Testis (tissue), 3 donors: ENCODE results near the gene CCM2. TPM values are rescaled to one million over a fixed set of nuclear protein-coding genes. Genes with fewer than 3 reads are reported as not detected.

Source experiments
- DNase-seq: peaks from one replicate; pipeline ENCODE4 v3.0.0-alpha.2; 2019
- H3K27ac ChIP-seq, 2 donors: fragments of 200-600 bp; sonication (generic); one replicate each; pipeline ENCODE4 v1.5.1; 2019
- H3K27me3 ChIP-seq: fragments of 200-600 bp; sonication (generic); one replicate; pipeline ENCODE4 v1.5.1; 2019
- H3K36me3 ChIP-seq: fragments of 200-600 bp; sonication (generic); one replicate; pipeline ENCODE4 v1.5.1; 2017; ENCODE audit warnings: low read depth; ENCODE audit errors: missing control alignments
- H3K4me1 ChIP-seq: fragments of 200-600 bp; sonication (generic); one replicate; pipeline ENCODE4 v1.5.1; 2019
- H3K4me3 ChIP-seq, 2 donors: fragments of 200-600 bp; sonication (generic); one replicate each; pipeline ENCODE4 v1.5.1; 2017 to 2019
- H3K9me3 ChIP-seq: fragments of 200-600 bp; sonication (generic); one replicate; pipeline ENCODE4 v1.5.1; 2017
- POLR2A ChIP-seq: fragments of 450-650 bp; IDR thresholded peaks from one replicate; pipeline ENCODE4 v1.6.1; 2017; ENCODE audit warnings: antibody characterized with exemption, mild to moderate bottlenecking, moderate library complexity
- WGBS, 2 donors: methylation state at CpG; one replicate each; pipeline ENCODE4 v1.1.5; 2018; 5-methylcytosine and 5-hydroxymethylcytosine counted together
- intact Hi-C: fragments of 100-400 bp; cut with DNase I; formaldehyde crosslinking; loops from one replicate; pipeline ENCODE4 v1.15.1; 2023; ENCODE audit warnings: low total_unique reads
- polyA plus RNA-seq: library from polyadenylated mRNA; stranded (reverse); fragments of 350-450 nt; fragmentation: Illumina TruSeq; extraction: RNeasy Lipid Tissue Mini Kit (QIAGEN cat#74804); gene quantifications from one replicate; pipeline ENCODE4 v1.2.3, GENCODE V29; 2014; ENCODE audit warnings: low read depth, low replicate concordance; ENCODE audit not compliant: insufficient read depth
- total RNA-seq, 2 donors: library from RNA; depleted of rRNA; stranded (reverse); fragments of >200 nt; gene quantifications; one replicate each; pipeline ENCODE4 v1.2.3, GENCODE V29; 2016
- TF ChIP-seq, protein P1 (sequence below), 3 experiments: fragments of 450-650 bp in 2 of 3; fragments of 200-600 bp in 1 of 3; sonication (generic) in 1 of 3; IDR thresholded peaks; one replicate each; pipeline ENCODE4 v1.5.1; 2016 to 2019; ENCODE audit warnings: antibody characterized with exemption in 3 of 3, mild to moderate bottlenecking in 2 of 3, moderate library complexity in 1 of 3

The CCM2 gene
- total and polyA plus RNA-seq, 3 donors from 2014 or later: 57.6 to 95.1 (median 85.4) TPM

DNA sequence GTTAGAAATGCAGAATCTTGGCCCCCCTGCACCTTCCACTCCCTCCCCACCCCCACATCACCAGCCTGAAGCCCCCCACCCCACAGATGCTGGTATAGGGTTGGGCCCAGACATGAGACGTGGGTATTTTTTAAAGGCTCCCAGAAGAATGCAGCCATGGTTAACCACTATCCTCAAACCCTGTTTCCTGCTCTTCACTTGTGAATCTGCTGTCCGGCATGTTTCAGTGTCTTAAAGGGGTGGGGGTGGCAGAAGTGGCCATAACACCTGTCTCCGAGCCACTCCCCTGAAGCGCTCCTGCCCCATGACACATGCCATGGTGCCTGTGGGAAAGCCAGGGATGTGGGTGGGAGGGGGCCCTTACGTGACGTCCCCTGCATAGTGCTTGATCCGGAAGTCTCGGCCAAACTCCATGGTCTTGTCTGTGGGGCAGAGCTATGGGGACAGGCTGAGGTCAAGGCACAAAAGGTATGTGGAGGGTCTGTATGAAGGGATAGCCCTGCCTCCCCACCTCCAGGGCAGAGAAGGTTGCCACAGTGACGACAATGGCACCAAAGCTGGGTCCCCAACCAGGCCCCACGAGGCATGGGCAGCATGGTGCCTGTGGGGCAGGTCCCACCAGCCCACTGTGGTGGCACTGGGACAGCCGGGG, 30.8 kb upstream of the CCM2 start:
- DNase-seq: no peak
- H3K27ac ChIP-seq: no peak overlapping the region
- intact Hi-C loops: no loop called here
- H3K36me3 ChIP-seq: no peaks in the 10 kb centered on the region
- H3K4me1 ChIP-seq: no peaks in the 10 kb centered on the region
- TF ChIP-seq, protein P1, sequence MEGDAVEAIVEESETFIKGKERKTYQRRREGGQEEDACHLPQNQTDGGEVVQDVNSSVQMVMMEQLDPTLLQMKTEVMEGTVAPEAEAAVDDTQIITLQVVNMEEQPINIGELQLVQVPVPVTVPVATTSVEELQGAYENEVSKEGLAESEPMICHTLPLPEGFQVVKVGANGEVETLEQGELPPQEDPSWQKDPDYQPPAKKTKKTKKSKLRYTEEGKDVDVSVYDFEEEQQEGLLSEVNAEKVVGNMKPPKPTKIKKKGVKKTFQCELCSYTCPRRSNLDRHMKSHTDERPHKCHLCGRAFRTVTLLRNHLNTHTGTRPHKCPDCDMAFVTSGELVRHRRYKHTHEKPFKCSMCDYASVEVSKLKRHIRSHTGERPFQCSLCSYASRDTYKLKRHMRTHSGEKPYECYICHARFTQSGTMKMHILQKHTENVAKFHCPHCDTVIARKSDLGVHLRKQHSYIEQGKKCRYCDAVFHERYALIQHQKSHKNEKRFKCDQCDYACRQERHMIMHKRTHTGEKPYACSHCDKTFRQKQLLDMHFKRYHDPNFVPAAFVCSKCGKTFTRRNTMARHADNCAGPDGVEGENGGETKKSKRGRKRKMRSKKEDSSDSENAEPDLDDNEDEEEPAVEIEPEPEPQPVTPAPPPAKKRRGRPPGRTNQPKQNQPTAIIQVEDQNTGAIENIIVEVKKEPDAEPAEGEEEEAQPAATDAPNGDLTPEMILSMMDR (IDR thresholded peaks at IDR 0.05): no peak
- TF ChIP-seq POLR2A: no peak
- H3K9me3 ChIP-seq: no peaks in the 10 kb centered on the region
- 97 to 100% methylated on average over 3 to 11 of the region's 11 CpGs for WGBS, 2 donors
- no peak overlapping the region for H3K4me3 ChIP-seq
- no peaks in the 10 kb centered on the region for H3K27me3 ChIP-seq

DNA sequence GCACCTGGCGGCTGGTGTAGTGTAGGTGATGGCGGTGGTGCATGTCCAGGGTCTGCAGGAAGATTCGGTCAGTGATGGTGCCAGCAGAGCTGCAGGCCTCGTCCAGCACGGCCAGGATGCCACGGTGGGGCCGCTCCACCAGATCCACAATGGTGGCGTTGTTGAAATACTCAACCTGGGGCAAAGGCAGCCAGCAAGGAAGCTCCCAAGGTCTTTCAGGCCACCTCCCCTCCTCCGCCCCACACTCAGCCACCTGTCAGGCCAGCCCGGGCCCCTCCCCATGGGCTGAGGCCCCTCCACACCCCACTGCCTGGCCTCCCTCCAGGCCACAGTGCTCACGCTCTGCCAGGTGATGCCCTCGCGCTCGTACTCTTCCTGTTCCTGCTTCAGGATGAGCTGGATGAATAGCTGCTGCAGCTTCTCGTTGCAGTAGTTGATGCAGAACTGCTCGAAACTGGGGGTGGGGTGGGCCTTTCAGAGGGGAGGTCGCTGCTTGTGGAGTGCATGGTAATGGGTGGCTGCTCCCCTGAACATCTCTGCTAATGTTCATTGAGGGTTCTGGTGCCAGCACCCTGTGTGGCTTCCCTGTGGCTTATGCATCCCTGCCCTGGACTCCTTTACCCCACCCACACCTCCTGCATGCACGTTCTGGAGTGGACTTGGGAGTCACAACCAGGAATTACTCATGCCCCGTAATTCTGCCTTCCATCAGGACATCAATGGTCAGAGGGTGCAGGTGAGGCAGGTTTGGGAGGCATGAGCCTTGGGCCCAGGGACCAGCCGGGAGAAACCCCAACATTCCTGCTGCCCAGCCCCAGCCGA, 30.1 kb upstream of the CCM2 start:
- intact Hi-C loops: loop anchor here (10.0 kb wide), 1 partner anchor 165 kb away; no protein-coding TSS in a partner anchor
- no peak for DNase-seq
- H3K9me3 ChIP-seq: no peaks in the 10 kb centered on the region
- no peak overlapping the region for H3K4me3 ChIP-seq
- TF ChIP-seq, protein P1 (IDR thresholded peaks at IDR 0.05): no peak
- no peak for TF ChIP-seq POLR2A
- no peaks in the 10 kb centered on the region for H3K27me3 ChIP-seq
- 79 to 88% methylated on average over 13 to 21 of the region's 21 CpGs for WGBS, 2 donors
- H3K4me1 ChIP-seq: no peaks in the 10 kb centered on the region
- H3K36me3 ChIP-seq: no peaks in the 10 kb centered on the region
- H3K27ac ChIP-seq: no peak overlapping the region

DNA sequence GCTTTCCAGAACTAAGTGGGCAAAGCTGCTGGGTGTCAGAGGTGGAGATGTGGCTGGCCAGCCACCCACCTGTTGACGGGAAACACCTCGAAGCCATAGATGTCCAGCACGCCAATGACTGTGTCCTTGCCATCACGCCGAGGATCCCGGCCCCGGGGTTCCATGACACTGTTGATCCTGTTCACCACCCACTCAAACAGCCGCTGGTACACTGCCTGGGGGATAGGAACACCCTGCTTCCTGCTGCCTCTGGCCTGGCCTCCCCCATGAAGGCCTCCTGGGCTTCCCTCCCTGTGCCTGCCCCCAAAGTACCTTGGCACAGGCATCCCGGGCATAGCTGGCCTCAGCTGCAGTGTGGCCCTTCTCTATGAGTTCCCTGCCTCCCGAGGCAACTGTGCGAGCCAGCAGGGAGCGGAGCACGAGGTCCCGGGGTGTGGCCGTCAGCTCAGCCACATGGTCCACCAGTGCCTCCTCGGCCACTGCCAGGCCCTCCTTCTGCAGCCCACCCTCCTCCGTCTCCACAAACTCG, 29.4 kb upstream of the CCM2 start:
- TF ChIP-seq, protein P1 (IDR thresholded peaks at IDR 0.05): no peak
- no peak for TF ChIP-seq POLR2A
- H3K9me3 ChIP-seq: no peaks in the 10 kb centered on the region
- intact Hi-C loops: loop anchor here (10.0 kb wide), 1 partner anchor 164 kb away; no protein-coding TSS in a partner anchor
- 87 to 97% methylated on average over 7 to 18 of the region's 18 CpGs for WGBS, 2 donors
- no peak overlapping the region for H3K4me3 ChIP-seq
- no peaks in the 10 kb centered on the region for H3K4me1 ChIP-seq
- no peaks in the 10 kb centered on the region for H3K36me3 ChIP-seq
- no peaks in the 10 kb centered on the region for H3K27me3 ChIP-seq
- H3K27ac ChIP-seq: no peak overlapping the region
- no peak for DNase-seq

DNA sequence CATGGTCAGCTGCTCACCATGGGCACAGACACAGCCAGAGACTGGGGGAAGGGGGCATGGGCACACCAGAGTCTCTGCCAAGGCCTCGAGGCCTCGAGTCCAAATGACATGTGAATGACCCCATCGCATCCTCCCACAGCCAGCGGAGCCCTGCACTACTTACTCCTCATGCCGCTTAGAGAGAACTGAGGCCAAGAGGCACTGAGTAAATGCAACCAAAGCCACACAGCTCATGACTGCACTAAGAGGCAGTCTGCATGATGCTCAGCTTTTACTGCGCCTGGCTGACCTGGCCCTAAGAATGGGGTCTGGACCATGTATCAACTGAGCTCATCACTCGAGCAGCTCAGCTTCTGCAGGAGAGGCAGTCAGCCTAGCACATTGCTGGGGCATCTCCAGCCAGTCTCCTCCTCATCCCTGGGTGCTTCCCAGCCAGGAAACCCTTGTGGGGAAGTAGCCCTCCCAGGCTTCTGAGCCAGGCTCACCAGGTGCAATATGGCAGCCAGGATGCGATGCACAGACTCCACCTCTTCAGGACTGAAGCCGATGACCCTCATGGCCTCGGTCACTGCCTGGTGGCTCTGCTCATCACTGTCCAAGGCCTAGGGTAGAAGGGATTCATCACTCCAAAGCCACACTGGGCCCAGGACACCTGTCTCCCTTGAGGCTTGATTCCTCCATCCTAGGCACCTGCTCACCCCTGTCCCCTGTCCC, 28.7 kb upstream of the CCM2 start:
- no peak for DNase-seq
- TF ChIP-seq, protein P1 (IDR thresholded peaks at IDR 0.05): no peak
- no peak for TF ChIP-seq POLR2A
- Histone ChIP-seq H3K27me3 (no peaks in the 10 kb centered on the region), H3K9me3 (no peaks in the 10 kb centered on the region), H3K4me1 (no peaks in the 10 kb centered on the region), H3K4me3 (no peak overlapping the region), H3K36me3 (no peaks in the 10 kb centered on the region), H3K27ac (no peak overlapping the region)
- intact Hi-C loops: loop anchor here (10.0 kb wide), 1 partner anchor 163 kb away; no protein-coding TSS in a partner anchor
- WGBS, 2 donors: 83 to 87% methylated on average over 5 to 10 of the region's 10 CpGs
